IMR-90 (cell line): Measurements from ENCODE around the gene SPAG16. TPM values are rescaled to one million over a fixed set of nuclear protein-coding genes. Genes with fewer than 3 reads are reported as not detected.

Experiments
- ATAC-seq: fragments of 200-7000 bp; cut with Tn5 transposase; 2 replicates; pipeline ENCODE4 v1.9.1; 2020; ENCODE audit warnings: low read depth, mild to moderate bottlenecking, moderate library complexity
- BruUV-seq: library from RNA; stranded (reverse); fragments of 400-500 nt; replicated peaks from 2 replicates; lab custom pipeline; 2021; lab: Mats Ljungman, UMichigan
- CTCF ChIA-PET: fragments of 300-600 bp; formaldehyde crosslinking; extraction: SDS; loops from one replicate; lab custom pipeline; 2021; ENCODE audit warnings: antibody characterized with exemption; lab: Yijun Ruan, JAX
- POLR2A ChIA-PET: fragments of 300-600 bp; sonication (Branson Sonifier 250); formaldehyde crosslinking; loops from one replicate; lab custom pipeline; 2022; ENCODE audit warnings: antibody characterized with exemption; ENCODE audit not compliant: unreplicated experiment; lab: Charles Lee
- DNase-seq: peaks from one replicate; pipeline ENCODE4 v3.0.0; 2013
- H2AFZ ChIP-seq: replicated peaks from 2 replicates; pipeline ENCODE3; 2013; ENCODE audit warnings: low read length, mild to moderate bottlenecking; ENCODE audit not compliant: poor library complexity
- H2AK5ac ChIP-seq: 2 replicates; pipeline ENCODE4 v1.6.1; 2013; ENCODE audit warnings: low read depth, low read length, inconsistent platforms
- H2AK9ac ChIP-seq: replicated peaks from 2 replicates; pipeline ENCODE3; 2013; ENCODE audit warnings: mild to moderate bottlenecking, low read depth, low read length, moderate library complexity; ENCODE audit not compliant: poor library complexity
- H2BK120ac ChIP-seq: 2 replicates; pipeline ENCODE4 v1.6.1; 2013; ENCODE audit warnings: low read depth, low read length, inconsistent platforms
- H2BK15ac ChIP-seq: 3 replicates; pipeline ENCODE4 v1.6.1; 2013; ENCODE audit warnings: low read depth, low read length, inconsistent platforms
- H2BK20ac ChIP-seq: 2 replicates; pipeline ENCODE4 v1.6.1; 2013; ENCODE audit warnings: low read depth, mild to moderate bottlenecking, inconsistent platforms, low read length, moderate library complexity
- H2BK5ac ChIP-seq: 2 replicates; pipeline ENCODE4 v1.6.1; 2013; ENCODE audit warnings: mild to moderate bottlenecking, low read depth, low read length, inconsistent platforms; ENCODE audit not compliant: poor library complexity, severe bottlenecking
- H3K14ac ChIP-seq: replicated peaks from 2 replicates; pipeline ENCODE4 v1.6.1; 2013; ENCODE audit warnings: low read depth, low read length, inconsistent platforms
- H3K18ac ChIP-seq: 2 replicates; pipeline ENCODE4 v1.6.1; 2013; ENCODE audit warnings: low read depth, low read length, control low read depth
- H3K23ac ChIP-seq: 2 replicates; pipeline ENCODE4 v1.6.1; 2013; ENCODE audit warnings: low read depth, low read length, inconsistent platforms
- H3K27ac ChIP-seq: 2 replicates; pipeline ENCODE4 v1.5.1; 2013; ENCODE audit warnings: mild to moderate bottlenecking, control low read depth, low read length; ENCODE audit not compliant: insufficient read depth
- H3K27me3 ChIP-seq: 2 replicates; pipeline ENCODE4 v1.6.1; 2013; ENCODE audit warnings: low read length; ENCODE audit not compliant: control insufficient read depth, insufficient read depth
- H3K36me3 ChIP-seq: 2 replicates; pipeline ENCODE4 v1.6.1; 2013; ENCODE audit warnings: low read length, mixed read lengths; ENCODE audit not compliant: control insufficient read depth, insufficient read depth
- H3K4ac ChIP-seq: 2 replicates; pipeline ENCODE4 v1.6.1; 2013; ENCODE audit warnings: low read depth, low read length, inconsistent platforms
- H3K4me1 ChIP-seq: 2 replicates; pipeline ENCODE4 v1.6.1; 2013; ENCODE audit warnings: low read length, mixed read lengths; ENCODE audit not compliant: control insufficient read depth, insufficient read depth
- H3K4me2 ChIP-seq: 2 replicates; pipeline ENCODE4 v1.6.1; 2013; ENCODE audit warnings: low read depth, mild to moderate bottlenecking, control low read depth, low read length, moderate library complexity
- H3K4me3 ChIP-seq: 2 replicates; pipeline ENCODE4 v1.5.1; 2013; ENCODE audit warnings: low read depth, mild to moderate bottlenecking, control low read depth, low read length, moderate library complexity; ENCODE audit not compliant: insufficient read depth
- H3K56ac ChIP-seq: 2 replicates; pipeline ENCODE4 v1.6.1; 2013; ENCODE audit warnings: low read length, inconsistent platforms; ENCODE audit not compliant: insufficient read depth; ENCODE audit errors: extremely low read depth
- H3K79me1 ChIP-seq, 2 experiments: 2 replicates each; pipeline ENCODE4 v1.6.1; 2013; ENCODE audit warnings: low read length in 2 of 2, inconsistent platforms in 1 of 2, low read depth in 1 of 2
- H3K9ac ChIP-seq: 2 replicates; pipeline ENCODE4 v1.6.1; 2013; ENCODE audit warnings: low read depth, low read length, control low read depth
- H3K9me1 ChIP-seq: 2 replicates; pipeline ENCODE4 v1.6.1; 2013; ENCODE audit warnings: low read length, inconsistent platforms; ENCODE audit not compliant: insufficient read depth
- H3K9me3 ChIP-seq: 2 replicates; pipeline ENCODE4 v1.6.1; 2013; ENCODE audit warnings: low read length; ENCODE audit not compliant: control insufficient read depth, insufficient read depth
- H4K20me1 ChIP-seq: 2 replicates; pipeline ENCODE4 v1.6.1; 2013; ENCODE audit warnings: low read length, inconsistent platforms; ENCODE audit not compliant: insufficient read depth
- H4K5ac ChIP-seq: 2 replicates; pipeline ENCODE4 v1.6.1; 2013; ENCODE audit warnings: mild to moderate bottlenecking, low read depth, low read length, control low read depth
- H4K8ac ChIP-seq, 2 experiments: 2 replicates each; pipeline ENCODE4 v1.6.1; 2013; ENCODE audit warnings: low read depth in 2 of 2, low read length in 2 of 2, control low read depth in 1 of 2, inconsistent platforms in 1 of 2
- H4K91ac ChIP-seq: 2 replicates; pipeline ENCODE4 v1.6.1; 2013; ENCODE audit warnings: low read depth, low read length, inconsistent platforms; ENCODE audit not compliant: insufficient read depth
- BHLHE40 ChIP-seq: fragments of 150-350 bp; IDR thresholded peaks from 2 replicates; pipeline ENCODE4 v1.6.1; 2016; ENCODE audit warnings: mild to moderate bottlenecking, low read depth, low read length
- CTCF ChIP-seq: conservative IDR thresholded peaks from 2 replicates; pipeline ENCODE4 v1.5.1; 2012; ENCODE audit warnings: mild to moderate bottlenecking, low read depth, low read length, improper control_type of control experiment
- ELK1 ChIP-seq: fragments of 150-350 bp; IDR thresholded peaks from 2 replicates; pipeline ENCODE4 v1.6.1; 2016; ENCODE audit warnings: low read depth, mild to moderate bottlenecking, low read length, moderate library complexity, borderline replicate concordance
- FOS ChIP-seq: fragments of 150-350 bp; IDR thresholded peaks from 2 replicates; pipeline ENCODE4 v1.6.1; 2016; ENCODE audit warnings: low read depth, low read length
- MXI1 ChIP-seq: IDR thresholded peaks from 2 replicates; pipeline ENCODE4 v1.6.1; 2012; ENCODE audit warnings: low read depth, mild to moderate bottlenecking, low read length, moderate library complexity, borderline replicate concordance
- NFE2L2 ChIP-seq: fragments of 150-350 bp; IDR thresholded peaks from 2 replicates; pipeline ENCODE4 v1.6.1; 2016; ENCODE audit warnings: low read depth, mild to moderate bottlenecking, low read length
- POLR2A ChIP-seq: IDR thresholded peaks from 2 replicates; pipeline ENCODE4 v1.6.1; 2012; ENCODE audit warnings: mild to moderate bottlenecking, low read depth, low read length
- RAD21 ChIP-seq: IDR thresholded peaks from 2 replicates; pipeline ENCODE4 v1.6.1; 2012; ENCODE audit warnings: low read length, improper control_type of control experiment
- RFX5 ChIP-seq: IDR thresholded peaks from 2 replicates; pipeline ENCODE4 v1.8.0; 2012; ENCODE audit warnings: low read depth, mild to moderate bottlenecking, low read length, moderate library complexity
- dilution Hi-C: fragments of 300-500 bp; cut with HindIII; formaldehyde crosslinking; loops from one replicate; pipeline ENCODE4 v1.14.3; 2018; ENCODE audit warnings: low sequenced_read_pairs; ENCODE audit not compliant: unreplicated experiment
- in situ Hi-C: fragments of 300-500 bp; cut with MboI; formaldehyde crosslinking; loops from 3 replicates; pipeline ENCODE4 v1.14.3; 2019; ENCODE audit warnings: low sequenced_read_pairs, inconsistent platforms, mixed read lengths
- intact Hi-C: fragments of 100-400 bp; cut with micrococcal nuclease; formaldehyde crosslinking; loops from 2 replicates; pipeline ENCODE4 v1.10.0; 2022
- polyA plus RNA-seq, 3 experiments: library from polyadenylated mRNA; depleted of rRNA; stranded (reverse); fragments of >200 nt; gene quantifications; 2 replicates each; pipeline ENCODE4 v1.2.3, GENCODE V29; 2012; ENCODE audit warnings: low replicate concordance in 1 of 3
- total RNA-seq: library from RNA; depleted of rRNA; stranded (reverse); fragments of >200 nt; gene quantifications from 2 replicates; pipeline ENCODE4 v1.2.3, GENCODE V29; 2012
- TF ChIP-seq, protein P1 (sequence below): fragments of 150-350 bp; IDR thresholded peaks from 2 replicates; pipeline ENCODE4 v1.6.1; 2017; ENCODE audit warnings: mild to moderate bottlenecking, antibody characterized with exemption, low read length, low read depth

Gene SPAG16
- total and polyA plus RNA-seq, 2 of the 4 experiments (the other 2 are of a cell fraction): 7.3 to 13.5 TPM

- H3K27ac ChIP-seq: no peak overlapping the region
- H2AK9ac ChIP-seq: no peak overlapping the region
- no peak overlapping the region for H2BK15ac ChIP-seq
- H3K4ac ChIP-seq: no peak overlapping the region
- H4K5ac ChIP-seq: no peak overlapping the region
- H3K9me1 ChIP-seq: no peaks in the 10 kb centered on the region
- H3K4me1 ChIP-seq: no peaks in the 10 kb centered on the region
- H3K79me1 ChIP-seq: no peaks in the 10 kb centered on the region
- H4K20me1 ChIP-seq: no peaks in the 10 kb centered on the region
- H2BK120ac ChIP-seq: no peak overlapping the region
- no peak overlapping the region for H3K18ac ChIP-seq
- POLR2A ChIA-PET: interaction anchor here (1.1 kb wide), 1 partner anchor 415 kb away, joined by 3 read pairs; no protein-coding TSS in a partner anchor
- in situ Hi-C loops (no loop called here), intact Hi-C loops (no loop called here), dilution Hi-C loops (no loop called here)
- H3K27me3 ChIP-seq: no peaks in the 10 kb centered on the region
- CTCF ChIA-PET: interaction anchor here (0.6 kb wide), 1 partner anchor 849 kb away, joined by 3 read pairs; no protein-coding TSS in a partner anchor
- H3K14ac ChIP-seq: no peak overlapping the region
- H2BK5ac ChIP-seq: no peak overlapping the region
- no peak overlapping the region for H4K91ac ChIP-seq
- no peak overlapping the region for H2AFZ ChIP-seq
- H3K4me3 ChIP-seq: no peak overlapping the region
- BruUV-seq: no TSS peak
- no peaks in the 10 kb centered on the region for H3K36me3 ChIP-seq
- no peak for TF ChIP-seq BHLHE40
- no peak for TF ChIP-seq ELK1
- TF ChIP-seq FOS: no peak
- no peak for TF ChIP-seq POLR2A
- no peak for TF ChIP-seq NFE2L2
- no peak for TF ChIP-seq CTCF
- TF ChIP-seq MXI1: no peak
- TF ChIP-seq RFX5: no peak
- no peak for TF ChIP-seq RAD21
- TF ChIP-seq, protein P1, sequence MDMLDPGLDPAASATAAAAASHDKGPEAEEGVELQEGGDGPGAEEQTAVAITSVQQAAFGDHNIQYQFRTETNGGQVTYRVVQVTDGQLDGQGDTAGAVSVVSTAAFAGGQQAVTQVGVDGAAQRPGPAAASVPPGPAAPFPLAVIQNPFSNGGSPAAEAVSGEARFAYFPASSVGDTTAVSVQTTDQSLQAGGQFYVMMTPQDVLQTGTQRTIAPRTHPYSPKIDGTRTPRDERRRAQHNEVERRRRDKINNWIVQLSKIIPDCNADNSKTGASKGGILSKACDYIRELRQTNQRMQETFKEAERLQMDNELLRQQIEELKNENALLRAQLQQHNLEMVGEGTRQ: no peak
- no peak overlapping the region for H4K8ac ChIP-seq
- ATAC-seq: no peak
- no peak overlapping the region for H3K4me2 ChIP-seq
- no peak for DNase-seq
- H2BK20ac ChIP-seq: no peak overlapping the region
- no peak overlapping the region for H3K9ac ChIP-seq
- no peak overlapping the region for H2AK5ac ChIP-seq
- no peak overlapping the region for H3K56ac ChIP-seq
- H3K9me3 ChIP-seq: no peaks in the 10 kb centered on the region
- no peak overlapping the region for H3K23ac ChIP-seq
Observed at GRCh38 chr2:214393796-214394195, 1109.5 kb downstream of the SPAG16 start.
